H9 (cell line): ENCODE data around the gene NFS1. TPM values are rescaled to one million over a fixed set of nuclear protein-coding genes. Genes with fewer than 3 reads are reported as not detected.
A peak's percentile ranks its signal among the peaks of the same experiment; 100 is the strongest.

Experiments used
- DNase-seq: peaks from one replicate; pipeline ENCODE4 v3.0.0-alpha.2; 2017
- H2AFZ ChIP-seq: one replicate; pipeline ENCODE4 v1.6.1; 2013; ENCODE audit warnings: mild to moderate bottlenecking, low read length, control low read depth, moderate library complexity
- H2AK5ac ChIP-seq: 2 replicates; pipeline ENCODE4 v1.6.1; 2013; ENCODE audit warnings: low read length, control low read depth, mixed read lengths; ENCODE audit not compliant: insufficient read length
- H2BK120ac ChIP-seq: one replicate; pipeline ENCODE4 v1.6.1; 2013; ENCODE audit warnings: low read depth, mild to moderate bottlenecking, low read length, control low read depth, inconsistent platforms; ENCODE audit not compliant: poor library complexity, severe bottlenecking
- H2BK12ac ChIP-seq: 2 replicates; pipeline ENCODE4 v1.6.1; 2013; ENCODE audit warnings: low read length, control low read depth, mixed read lengths, low read depth; ENCODE audit not compliant: insufficient read length
- H2BK15ac ChIP-seq: 2 replicates; pipeline ENCODE4 v1.6.1; 2013; ENCODE audit warnings: low read depth, low read length, control low read depth
- H2BK20ac ChIP-seq: one replicate; pipeline ENCODE4 v1.6.1; 2013; ENCODE audit warnings: low read depth, mild to moderate bottlenecking, low read length, control low read depth, inconsistent platforms; ENCODE audit not compliant: poor library complexity, severe bottlenecking
- H2BK5ac ChIP-seq: 2 replicates; pipeline ENCODE4 v1.6.1; 2013; ENCODE audit warnings: low read length, control low read depth, mixed read lengths; ENCODE audit not compliant: insufficient read length
- H3K14ac ChIP-seq: 2 replicates; pipeline ENCODE4 v1.6.1; 2013; ENCODE audit warnings: low read length, control low read depth; ENCODE audit not compliant: insufficient read depth
- H3K18ac ChIP-seq: 2 replicates; pipeline ENCODE4 v1.6.1; 2013; ENCODE audit warnings: low read depth, mild to moderate bottlenecking, mixed read lengths, low read length, control low read depth; ENCODE audit not compliant: insufficient read length
- H3K23ac ChIP-seq: 2 replicates; pipeline ENCODE4 v1.6.1; 2013; ENCODE audit warnings: low read length, control low read depth, mixed read lengths, low read depth; ENCODE audit not compliant: insufficient read length
- H3K23me2 ChIP-seq: 2 replicates; pipeline ENCODE4 v1.6.1; 2013; ENCODE audit warnings: low read depth, mild to moderate bottlenecking, mixed read lengths, low read length, control low read depth; ENCODE audit not compliant: insufficient read length, poor library complexity, severe bottlenecking
- H3K27ac ChIP-seq: 2 replicates; pipeline ENCODE4 v1.5.1; 2013; ENCODE audit warnings: low read length, control low read depth, mixed read lengths, low read depth; ENCODE audit not compliant: insufficient read length
- H3K27me3 ChIP-seq: 2 replicates; pipeline ENCODE4 v1.6.1; 2013; ENCODE audit warnings: low read length, control low read depth, inconsistent platforms; ENCODE audit not compliant: insufficient read depth
- H3K4ac ChIP-seq: 2 replicates; pipeline ENCODE4 v1.6.1; 2013; ENCODE audit warnings: low read depth, mild to moderate bottlenecking, control low read depth, inconsistent platforms, low read length, moderate library complexity
- H3K4me1 ChIP-seq: 2 replicates; pipeline ENCODE4 v1.6.1; 2013; ENCODE audit warnings: low read length, control low read depth, inconsistent platforms; ENCODE audit not compliant: insufficient read depth
- H3K4me2 ChIP-seq: 2 replicates; pipeline ENCODE4 v1.6.1; 2013; ENCODE audit warnings: low read length, control low read depth, mixed read lengths; ENCODE audit not compliant: insufficient read length, insufficient read depth
- H3K56ac ChIP-seq: 2 replicates; pipeline ENCODE4 v1.6.1; 2013; ENCODE audit warnings: low read depth, mild to moderate bottlenecking, mixed read lengths, low read length, control low read depth; ENCODE audit not compliant: insufficient read length
- H3K79me1 ChIP-seq: 2 replicates; pipeline ENCODE4 v1.6.1; 2013; ENCODE audit warnings: low read depth, mild to moderate bottlenecking, moderate library complexity, low read length, control low read depth, inconsistent platforms; ENCODE audit not compliant: insufficient read depth, poor library complexity, severe bottlenecking
- H3K79me2 ChIP-seq: 2 replicates; pipeline ENCODE4 v1.6.1; 2013; ENCODE audit warnings: low read length, control low read depth, inconsistent platforms; ENCODE audit not compliant: insufficient read depth
- H3K9ac ChIP-seq: 2 replicates; pipeline ENCODE4 v1.6.1; 2013; ENCODE audit warnings: low read length, control low read depth, mixed read lengths; ENCODE audit not compliant: insufficient read length; ENCODE audit errors: extremely low read depth
- H3K9me3 ChIP-seq: one replicate; pipeline ENCODE4 v1.6.1; 2013; ENCODE audit warnings: low read depth, low read length, inconsistent platforms; ENCODE audit not compliant: control insufficient read depth
- H3T11ph ChIP-seq: one replicate; pipeline ENCODE4 v1.6.1; 2013; ENCODE audit warnings: mild to moderate bottlenecking, low read length, control low read depth, inconsistent platforms
- H4K20me1 ChIP-seq: one replicate; pipeline ENCODE4 v1.6.1; 2013; ENCODE audit not compliant: control insufficient read depth, insufficient read length, insufficient read depth
- H4K5ac ChIP-seq: 2 replicates; pipeline ENCODE4 v1.6.1; 2013; ENCODE audit warnings: low read depth, mild to moderate bottlenecking, mixed read lengths, low read length, control low read depth; ENCODE audit not compliant: insufficient read length
- H4K8ac ChIP-seq: replicated peaks from 2 replicates; pipeline ENCODE4 v1.6.1; 2013; ENCODE audit warnings: low read length, control low read depth, mixed read lengths, low read depth; ENCODE audit not compliant: insufficient read length
- H4K91ac ChIP-seq: 2 replicates; pipeline ENCODE4 v1.6.1; 2013; ENCODE audit warnings: low read depth, mild to moderate bottlenecking, moderate library complexity, mixed read lengths, low read length, control low read depth; ENCODE audit not compliant: insufficient read length
- H3K27ac Mint-ChIP-seq, 3 experiments: 2 replicates in 2 of 3; 3 replicates in 1 of 3; pipeline ENCODE4 v1.8.0; 2020 to 2021; ENCODE audit warnings: mixed read lengths in 3 of 3, mild to moderate bottlenecking in 1 of 3, moderate library complexity in 1 of 3
- H3K27me3 Mint-ChIP-seq: 2 replicates; pipeline ENCODE4 v1.8.0; 2021; ENCODE audit warnings: low read depth, mild to moderate bottlenecking, moderate library complexity, mixed read lengths
- H3K36me3 Mint-ChIP-seq, 3 experiments: 2 replicates in 2 of 3; 3 replicates in 1 of 3; pipeline ENCODE4 v1.8.0; 2020 to 2021; ENCODE audit warnings: low read depth in 3 of 3, mixed read lengths in 3 of 3; ENCODE audit not compliant: insufficient read depth in 1 of 3
- H3K4me1 Mint-ChIP-seq, 2 experiments: 2 replicates each; pipeline ENCODE4 v1.8.0; 2020; ENCODE audit warnings: mixed read lengths in 2 of 2
- H3K4me3 Mint-ChIP-seq, 2 experiments: 2 replicates in 1 of 2; 3 replicates in 1 of 2; pipeline ENCODE4 v1.8.0; 2020 to 2021; ENCODE audit warnings: mild to moderate bottlenecking in 2 of 2, mixed read lengths in 2 of 2, moderate library complexity in 1 of 2
- H3K9me3 Mint-ChIP-seq, 2 experiments: 2 replicates in 1 of 2; 3 replicates in 1 of 2; pipeline ENCODE4 v1.8.0; 2020; ENCODE audit warnings: mild to moderate bottlenecking in 2 of 2, mixed read lengths in 2 of 2, moderate library complexity in 1 of 2
- CTCF ChIP-seq: fragments of 200-600 bp; sonication (generic); conservative IDR thresholded peaks from 3 replicates; pipeline ENCODE4 v1.8.0; 2021; ENCODE audit warnings: antibody characterized with exemption, mild to moderate bottlenecking
- WGBS: extraction: QIAGEN DNeasy Blood & Tissue Kit; methylation state at CpG from one replicate; pipeline ENCODE4 v1.1.7; 2013; ENCODE audit warnings: missing lambda C conversion rate, low lambda C conversion rate, mixed read lengths; ENCODE audit not compliant: insufficient read length; ENCODE audit errors: extremely low coverage; 5-methylcytosine and 5-hydroxymethylcytosine counted together
- total RNA-seq: library from RNA; stranded (reverse); gene quantifications from 2 replicates; pipeline ENCODE4 v1.2.1, GENCODE V29; 2021

The NFS1 gene
- total RNA-seq, 1 experiment from 2014 or later, result 26.6 TPM

- Histone ChIP-seq H3K9ac (no peak overlapping the region), H3K4ac (no peak overlapping the region), H3K9me3 (no peaks in the 10 kb centered on the region), H3K79me1 (peaks cover 6% of the 10 kb centered on the region), H3K23me2 (no peaks in the 10 kb centered on the region), H4K91ac (no peak overlapping the region), H3K4me2 (no peak overlapping the region), H2BK15ac (no peak overlapping the region), H2BK5ac (no peak overlapping the region), H2AFZ (no peak overlapping the region), H3K14ac (no peak overlapping the region), H3K18ac (no peak overlapping the region), H3T11ph (no peak overlapping the region), H3K27ac (no peak overlapping the region), H3K23ac (no peak overlapping the region), H4K8ac (no peak overlapping the region), H3K79me2 (peaks cover 6% of the 10 kb centered on the region; the same call in 1 of the 2 replicates), H3K56ac (no peak overlapping the region), H2AK5ac (no peak overlapping the region), H4K5ac (no peak overlapping the region), H2BK120ac (no peak overlapping the region), H4K20me1 (no peaks in the 10 kb centered on the region), H2BK12ac (no peak overlapping the region), H3K4me1 (peaks cover 1% of the 10 kb centered on the region; the same call in 1 of the 2 replicates), H3K27me3 (no peaks in the 10 kb centered on the region), H2BK20ac (no peak overlapping the region)
- Mint-ChIP-seq H3K27me3 (no peaks in the 10 kb centered on the region), H3K9me3 (no peaks in the 10 kb centered on the region), H3K4me3 (no peak overlapping the region), H3K4me1 (peaks cover 25 to 27% of the 10 kb centered on the region in 2 experiments), H3K36me3 (peaks cover 2 to 5% (median 5%) of the 10 kb centered on the region in 3 experiments; a peak in 6 of 7 replicates), H3K27ac (peak overlapping the region in 1 of 3 experiments; percentile 1; a peak in 1 of 7 replicates)
- DNase-seq, result no peak
- WGBS, result no CpG with 5 or more reads among the region's 6 CpGs
- no peak for TF ChIP-seq CTCF
Observed at GRCh38 chr20:35637276-35637675, 61.9 kb downstream of the NFS1 start.
